HUES6 (cell line): ENCODE data around the gene TSEN2.
"Not testable (repeated sequence)": the region's sequence is repeated elsewhere in the genome, so short reads cannot be mapped to it uniquely, and the experiment has no call there.

Source experiments
- H3K27ac ChIP-seq: 2 replicates; pipeline ENCODE4 v1.7.0; 2013; ENCODE audit warnings: low read depth, mild to moderate bottlenecking, low read length, inconsistent platforms
- H3K27me3 ChIP-seq: 2 replicates; pipeline ENCODE4 v1.6.1; 2013; ENCODE audit warnings: low read length; ENCODE audit not compliant: control insufficient read depth, insufficient read depth
- H3K36me3 ChIP-seq: 2 replicates; pipeline ENCODE4 v1.6.1; 2013; ENCODE audit warnings: low read length; ENCODE audit not compliant: control insufficient read depth, insufficient read depth
- H3K4me1 ChIP-seq: 2 replicates; pipeline ENCODE4 v1.6.1; 2013; ENCODE audit warnings: low read length; ENCODE audit not compliant: control insufficient read depth, insufficient read depth
- H3K4me3 ChIP-seq: 2 replicates; pipeline ENCODE4 v1.5.1; 2013; ENCODE audit warnings: low read depth, low read length
- H3K9ac ChIP-seq: one replicate; pipeline ENCODE4 v1.6.1; 2013; ENCODE audit warnings: mild to moderate bottlenecking, low read length
- H3K9me3 ChIP-seq: 2 replicates; pipeline ENCODE4 v1.6.1; 2013; ENCODE audit warnings: low read depth, low read length; ENCODE audit not compliant: control insufficient read depth, insufficient read depth

The TSEN2 gene

GRCh38 chr3:12465151-12465835, 19.0 kb upstream of the TSEN2 start:
- H3K27ac ChIP-seq: no peak overlapping the region
- no peaks in the 10 kb centered on the region for H3K9me3 ChIP-seq
- no peaks in the 10 kb centered on the region for H3K36me3 ChIP-seq
- no peak overlapping the region for H3K9ac ChIP-seq
- H3K27me3 ChIP-seq: no peaks in the 10 kb centered on the region
- no peak overlapping the region for H3K4me3 ChIP-seq
- H3K4me1 ChIP-seq: no peaks in the 10 kb centered on the region

DNA sequence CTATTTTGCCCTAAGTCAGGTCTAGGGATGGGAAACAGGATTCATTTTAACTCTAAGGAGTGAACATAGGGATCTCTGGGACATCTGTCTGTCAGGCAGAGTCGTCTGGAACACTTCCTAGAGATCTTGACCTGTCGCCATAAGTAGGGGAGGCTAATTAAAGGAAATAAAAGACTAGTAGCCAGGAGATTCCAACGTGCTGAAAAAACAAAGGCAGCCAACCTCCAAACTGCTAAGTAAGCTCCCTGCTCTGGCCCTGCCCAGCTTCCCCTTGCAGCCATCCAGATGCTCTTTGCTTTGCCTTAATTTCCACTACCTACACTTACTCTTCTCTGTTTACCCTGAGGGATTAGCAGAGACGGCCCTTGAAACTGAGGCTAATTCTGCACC, 18.4 kb upstream of the TSEN2 start:
- Histone ChIP-seq H3K36me3 (no peaks in the 10 kb centered on the region), H3K9ac (no peak overlapping the region), H3K4me1 (no peaks in the 10 kb centered on the region), H3K9me3 (no peaks in the 10 kb centered on the region), H3K4me3 (no peak overlapping the region), H3K27me3 (no peaks in the 10 kb centered on the region), H3K27ac (no peak overlapping the region)

DNA sequence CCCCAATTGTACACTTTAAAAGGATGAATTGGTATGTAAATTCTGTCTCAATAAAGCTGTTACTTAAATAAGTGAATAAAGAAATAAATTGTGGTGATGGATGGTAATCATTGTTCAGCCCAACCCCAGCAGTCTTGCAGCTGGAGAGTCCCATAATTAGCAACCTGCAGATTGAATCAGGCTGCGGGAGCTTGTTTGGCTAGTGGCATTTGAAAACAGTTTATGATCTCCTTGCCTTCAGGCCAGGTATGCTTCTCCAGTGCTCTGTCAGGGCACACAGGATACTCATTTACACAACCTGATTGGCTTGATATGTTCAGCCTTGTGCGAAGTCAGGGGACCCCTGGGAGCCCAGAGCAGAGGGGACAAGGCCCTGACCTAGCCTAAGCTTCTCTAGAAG, 16.5 kb upstream of the TSEN2 start:
- no peak overlapping the region for H3K27ac ChIP-seq
- peaks cover 10% of the 10 kb centered on the region; the same call in 1 of the 2 replicates for H3K4me1 ChIP-seq
- no peaks in the 10 kb centered on the region for H3K36me3 ChIP-seq
- no peaks in the 10 kb centered on the region for H3K9me3 ChIP-seq
- H3K9ac ChIP-seq: no peak overlapping the region
- no peaks in the 10 kb centered on the region for H3K27me3 ChIP-seq
- H3K4me3 ChIP-seq: no peak overlapping the region

GRCh38 chr3:12468276-12468675, 16.0 kb upstream of the TSEN2 start:
- no peak overlapping the region for H3K9ac ChIP-seq
- H3K4me1 ChIP-seq: peaks cover 10% of the 10 kb centered on the region; the same call in 1 of the 2 replicates
- H3K27me3 ChIP-seq: no peaks in the 10 kb centered on the region
- no peak overlapping the region for H3K27ac ChIP-seq
- H3K36me3 ChIP-seq: no peaks in the 10 kb centered on the region
- H3K9me3 ChIP-seq: no peaks in the 10 kb centered on the region
- no peak overlapping the region for H3K4me3 ChIP-seq

DNA sequence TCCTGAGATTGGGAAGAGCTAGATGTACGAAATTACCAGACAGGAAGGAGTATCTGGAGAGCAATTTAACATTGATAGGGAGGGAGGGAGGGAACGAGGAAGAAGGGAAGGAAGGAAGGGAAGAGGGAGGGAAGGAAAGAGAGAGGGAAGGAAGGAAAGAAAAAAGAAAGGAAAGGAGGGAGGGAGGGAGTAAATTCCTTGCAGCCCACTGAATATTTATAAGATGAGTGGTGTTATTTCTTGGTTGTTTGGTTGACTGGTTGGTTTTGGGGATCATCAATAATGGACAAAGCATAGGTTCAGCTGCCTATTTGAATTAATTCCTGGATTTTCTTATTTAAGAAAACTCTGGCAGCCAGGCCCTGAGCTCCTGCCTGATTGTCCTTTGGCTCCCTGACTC, 15.5 kb upstream of the TSEN2 start:
- no peaks in the 10 kb centered on the region for H3K36me3 ChIP-seq
- H3K9me3 ChIP-seq: no peaks in the 10 kb centered on the region
- no peak overlapping the region for H3K9ac ChIP-seq
- H3K4me1 ChIP-seq: peaks cover 10% of the 10 kb centered on the region; the same call in 1 of the 2 replicates
- no peak overlapping the region for H3K4me3 ChIP-seq
- no peaks in the 10 kb centered on the region for H3K27me3 ChIP-seq
- no peak overlapping the region for H3K27ac ChIP-seq

DNA sequence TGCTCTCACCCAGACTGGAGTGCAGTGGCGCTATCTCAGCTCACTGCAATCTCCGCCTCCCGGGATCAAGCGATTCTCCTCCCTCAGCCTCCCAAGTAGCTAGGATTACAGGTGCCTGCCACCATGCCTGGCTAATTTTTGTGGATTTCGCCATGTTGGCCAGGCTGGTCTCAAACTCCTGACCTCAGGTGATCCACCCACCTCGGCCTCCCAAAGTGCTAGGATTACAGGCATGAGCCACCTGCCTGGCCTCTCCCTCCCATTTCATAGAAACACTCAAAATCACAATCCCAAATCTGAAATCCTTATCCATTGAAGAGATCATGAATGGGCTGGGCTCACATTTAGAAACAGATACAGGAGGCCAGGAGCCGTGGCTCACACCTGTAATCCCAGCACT, 15.1 kb upstream of the TSEN2 start:
- not testable (repeated sequence) for H3K36me3 ChIP-seq, H3K27ac ChIP-seq, H3K9me3 ChIP-seq, H3K4me1 ChIP-seq, H3K9ac ChIP-seq, H3K4me3 ChIP-seq, H3K27me3 ChIP-seq

DNA sequence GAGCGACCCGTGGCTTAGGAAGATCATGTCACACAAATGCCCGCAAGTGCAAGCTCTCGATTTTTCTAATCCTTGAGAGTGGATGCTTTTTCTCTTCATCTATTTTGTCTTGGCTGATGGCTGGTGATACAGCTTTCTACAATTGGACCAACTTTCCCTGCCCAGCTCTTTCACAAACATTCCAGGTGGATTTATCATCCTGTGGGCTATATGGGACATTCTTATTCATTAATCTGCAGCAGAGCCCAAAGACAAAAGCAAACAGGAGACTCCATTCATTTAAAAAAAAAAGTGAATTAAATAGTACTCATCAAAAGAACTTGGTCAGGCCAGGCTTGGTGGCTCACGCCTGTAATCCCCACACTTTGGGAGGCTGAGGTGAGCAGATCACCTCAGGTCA, 14.2 kb upstream of the TSEN2 start:
- Histone ChIP-seq H3K9me3 (no peaks in the 10 kb centered on the region), H3K27ac (no peak overlapping the region), H3K4me1 (peaks cover 10% of the 10 kb centered on the region; the same call in 1 of the 2 replicates), H3K9ac (no peak overlapping the region), H3K36me3 (no peaks in the 10 kb centered on the region), H3K4me3 (no peak overlapping the region), H3K27me3 (no peaks in the 10 kb centered on the region)

- H3K27me3 ChIP-seq: no peaks in the 10 kb centered on the region
- no peak overlapping the region for H3K4me3 ChIP-seq
- H3K9ac ChIP-seq: no peak overlapping the region
- H3K4me1 ChIP-seq: peaks cover 10% of the 10 kb centered on the region; the same call in 1 of the 2 replicates
- H3K27ac ChIP-seq: no peak overlapping the region
- no peaks in the 10 kb centered on the region for H3K36me3 ChIP-seq
- no peaks in the 10 kb centered on the region for H3K9me3 ChIP-seq
Observed at GRCh38 chr3:12470680-12471079, 13.6 kb upstream of the TSEN2 start.

DNA sequence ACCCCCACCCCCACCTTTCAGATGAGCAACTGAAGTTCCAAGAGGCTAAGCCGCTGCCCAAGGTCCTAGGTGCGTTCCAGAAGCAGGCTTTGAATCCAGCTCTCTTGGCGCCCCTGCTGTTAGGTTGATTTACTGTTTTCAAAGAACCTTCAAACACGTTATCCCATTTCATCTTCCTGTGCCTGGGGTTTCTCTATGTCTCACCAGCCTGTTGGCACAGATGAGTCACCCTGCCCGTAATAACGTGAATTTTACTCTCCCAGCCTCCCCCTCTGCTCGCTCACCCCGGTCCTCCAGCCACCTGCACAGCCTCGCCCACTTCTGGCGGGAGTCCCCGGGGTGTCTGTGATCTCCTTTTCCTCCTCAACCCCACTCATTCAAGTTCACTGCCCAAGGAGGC, 13.0 kb upstream of the TSEN2 start:
- H3K4me1 ChIP-seq: peaks cover 10% of the 10 kb centered on the region; the same call in 1 of the 2 replicates
- no peak overlapping the region for H3K27ac ChIP-seq
- H3K4me3 ChIP-seq: no peak overlapping the region
- H3K9ac ChIP-seq: no peak overlapping the region
- no peaks in the 10 kb centered on the region for H3K27me3 ChIP-seq
- no peaks in the 10 kb centered on the region for H3K9me3 ChIP-seq
- H3K36me3 ChIP-seq: no peaks in the 10 kb centered on the region

- no peak overlapping the region for H3K9ac ChIP-seq
- H3K27ac ChIP-seq: no peak overlapping the region
- no peaks in the 10 kb centered on the region for H3K9me3 ChIP-seq
- no peak overlapping the region for H3K4me3 ChIP-seq
- peaks cover 10% of the 10 kb centered on the region; the same call in 1 of the 2 replicates for H3K4me1 ChIP-seq
- no peaks in the 10 kb centered on the region for H3K27me3 ChIP-seq
- no peaks in the 10 kb centered on the region for H3K36me3 ChIP-seq
Observed at GRCh38 chr3:12472000-12472610, 12.2 kb upstream of the TSEN2 start.

GRCh38 chr3:12472796-12473195, 11.5 kb upstream of the TSEN2 start:
- no peak overlapping the region for H3K9ac ChIP-seq

More at GRCh38 chr3:12472796-12473195, 11.5 kb upstream of the TSEN2 start:
- Histone ChIP-seq H3K27ac (no peak overlapping the region), H3K4me1 (peaks cover 10% of the 10 kb centered on the region; the same call in 1 of the 2 replicates), H3K36me3 (no peaks in the 10 kb centered on the region), H3K9me3 (no peaks in the 10 kb centered on the region), H3K27me3 (no peaks in the 10 kb centered on the region), H3K4me3 (no peak overlapping the region)
